Panc1 (cell line): Measurements from ENCODE around the gene DHCR24. TPM values are rescaled to one million over a fixed set of nuclear protein-coding genes. Genes with fewer than 3 reads are reported as not detected.

Experiments
- ATAC-seq: fragments of 200-7000 bp; cut with Tn5 transposase; 2 replicates; pipeline ENCODE4 v1.9.1; 2020; ENCODE audit warnings: mild to moderate bottlenecking, moderate library complexity
- BruUV-seq: library from RNA; stranded (reverse); fragments of 400-500 nt; replicated peaks from 2 replicates; lab custom pipeline; 2021; lab: Mats Ljungman, UMichigan
- CTCF ChIA-PET: fragments of 300-600 bp; sonication (Branson Sonifier 250); formaldehyde crosslinking; loops from one replicate; lab custom pipeline; 2022; ENCODE audit warnings: antibody characterized with exemption; lab: Charles Lee
- POLR2A ChIA-PET: fragments of 300-600 bp; sonication (Branson Sonifier 250); formaldehyde crosslinking; loops from one replicate; lab custom pipeline; 2022; ENCODE audit warnings: antibody characterized with exemption; lab: Charles Lee
- DNase-seq: peaks from one replicate; pipeline ENCODE4 v3.0.0-alpha.2; 2010; ENCODE audit warnings: low read depth, low spot score
- H3K27ac ChIP-seq: 2 replicates; pipeline ENCODE4 v1.5.1; 2011; ENCODE audit warnings: mild to moderate bottlenecking, low read length, inconsistent platforms
- H3K27me3 ChIP-seq: fragments of 200-500 bp; sonication (Bioruptor generic); 2 replicates; pipeline ENCODE4 v1.6.0; 2014; ENCODE audit warnings: low read length, inconsistent platforms; ENCODE audit not compliant: control insufficient read depth, insufficient read depth
- H3K36me3 ChIP-seq: fragments of 200-500 bp; sonication (Bioruptor generic); 2 replicates; pipeline ENCODE4 v1.5.1; 2014; ENCODE audit warnings: inconsistent platforms, mild to moderate bottlenecking, low read length, moderate library complexity; ENCODE audit not compliant: control insufficient read depth, insufficient read depth
- H3K4me1 ChIP-seq: 2 replicates; pipeline ENCODE4 v1.5.1; 2011; ENCODE audit warnings: inconsistent platforms, mild to moderate bottlenecking, low read length, moderate library complexity; ENCODE audit not compliant: control insufficient read depth, insufficient read depth
- H3K4me3 ChIP-seq, 2 experiments: 2 replicates each; pipeline ENCODE4 v1.5.1; 2011 to 2012; ENCODE audit warnings: low read depth in 2 of 2, low read length in 2 of 2, mild to moderate bottlenecking in 2 of 2, inconsistent platforms in 1 of 2, moderate library complexity in 1 of 2
- H3K9me3 ChIP-seq: fragments of 200-500 bp; sonication (Bioruptor generic); 2 replicates; pipeline ENCODE4 v1.5.1; 2014; ENCODE audit warnings: low read depth, mild to moderate bottlenecking, inconsistent platforms, low read length, moderate library complexity; ENCODE audit not compliant: control insufficient read depth, insufficient read depth
- POLR2AphosphoS5 ChIP-seq: IDR thresholded peaks from 2 replicates; pipeline ENCODE4 v1.6.1; 2012; ENCODE audit warnings: mild to moderate bottlenecking, low read depth, low read length, moderate library complexity
- SIN3A ChIP-seq: IDR thresholded peaks from 2 replicates; pipeline ENCODE4 v1.6.1; 2012; ENCODE audit warnings: low read depth, mild to moderate bottlenecking, low read length, moderate library complexity, borderline replicate concordance; ENCODE audit not compliant: insufficient read depth
- TCF7L2 ChIP-seq: IDR thresholded peaks from 2 replicates; pipeline ENCODE4 v1.6.1; 2011; ENCODE audit warnings: mild to moderate bottlenecking, low read depth, low read length, inconsistent platforms
- in situ Hi-C: cut with HindIII; loops from 2 replicates; pipeline ENCODE4 v1.10.0; 2016; ENCODE audit warnings: low sequenced_read_pairs, low pct_unique_long_range_greater_than_20kb
- intact Hi-C: fragments of 100-400 bp; cut with micrococcal nuclease; formaldehyde crosslinking; loops from one replicate; pipeline ENCODE4 v1.10.0; 2022; ENCODE audit not compliant: unreplicated experiment
- total RNA-seq: library from RNA; stranded (reverse); gene quantifications from one replicate; pipeline ENCODE4 v1.2.1, GENCODE V29; 2021; ENCODE audit not compliant: unreplicated experiment
- TF ChIP-seq, protein P1 (sequence below): fragments of 450-650 bp; IDR thresholded peaks from 2 replicates; pipeline ENCODE4 v1.5.1; 2017; ENCODE audit warnings: mild to moderate bottlenecking
- TF ChIP-seq, protein P2 (sequence below), 2 experiments: IDR thresholded peaks; 2 replicates each; pipeline ENCODE4 v1.6.1; 2011 to 2012; ENCODE audit warnings: low read depth in 2 of 2, control low read depth in 1 of 2, low read length in 1 of 2, mild to moderate bottlenecking in 1 of 2, moderate library complexity in 1 of 2; ENCODE audit not compliant: insufficient read depth in 1 of 2

DHCR24 gene
- total RNA-seq, 1 experiment from 2014 or later = 313 TPM

DNA sequence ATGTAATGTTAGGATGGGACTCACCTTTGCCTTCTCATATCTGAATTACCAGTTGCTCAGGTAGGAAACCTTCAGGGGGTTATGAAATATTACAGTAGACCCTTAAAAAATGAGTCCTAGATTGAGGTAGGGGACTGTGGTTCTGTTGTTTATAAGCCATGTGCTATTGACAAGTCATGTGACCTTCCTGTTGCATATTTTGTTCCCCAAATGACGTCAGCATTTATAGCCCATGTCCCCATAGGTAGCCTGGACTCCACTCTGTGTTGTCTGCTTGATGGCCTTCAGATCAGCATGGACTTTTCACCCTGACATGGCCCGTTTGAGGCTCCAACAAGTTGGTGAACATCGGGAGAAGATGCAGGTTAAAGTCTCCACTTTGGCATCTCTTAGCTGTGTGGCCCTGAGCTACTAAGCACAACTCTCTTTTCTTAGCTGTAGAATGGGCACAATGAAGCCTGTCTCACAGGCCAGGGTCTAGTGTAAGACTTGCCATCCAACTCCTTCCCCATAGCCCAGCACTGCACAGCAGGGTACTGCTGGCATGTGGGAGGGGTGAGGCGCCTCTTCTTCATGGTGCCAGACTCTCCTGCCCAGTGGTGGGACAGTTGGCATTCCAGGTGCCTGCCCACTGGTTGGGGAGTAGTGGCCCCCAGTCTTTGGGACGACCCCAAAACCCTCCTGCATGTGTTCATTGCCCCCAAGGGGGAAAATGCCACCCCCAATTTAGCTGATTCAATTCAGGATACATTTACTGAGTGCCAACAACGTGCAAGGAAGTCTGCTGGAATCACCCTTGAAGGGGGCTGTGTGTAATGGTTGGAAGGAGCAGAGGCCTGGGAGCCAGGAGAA is 49.8 kb downstream of the DHCR24 start:
- Histone ChIP-seq H3K9me3 (no peaks in the 10 kb centered on the region), H3K4me1 (no peaks in the 10 kb centered on the region), H3K4me3 (no peak overlapping the region), H3K27ac (no peak overlapping the region), H3K27me3 (no peaks in the 10 kb centered on the region), H3K36me3 (no peaks in the 10 kb centered on the region)
- no peak for DNase-seq
- intact Hi-C loops = no loop called here
- no peak for ATAC-seq
- CTCF ChIA-PET = no interaction called here
- POLR2A ChIA-PET = interaction anchor here (0.6 kb wide), 1 partner anchor 139 kb away, joined by 4 read pairs; no protein-coding TSS in a partner anchor
- no TSS peak for BruUV-seq
- in situ Hi-C loops = no loop called here
- TF ChIP-seq, protein P1, sequence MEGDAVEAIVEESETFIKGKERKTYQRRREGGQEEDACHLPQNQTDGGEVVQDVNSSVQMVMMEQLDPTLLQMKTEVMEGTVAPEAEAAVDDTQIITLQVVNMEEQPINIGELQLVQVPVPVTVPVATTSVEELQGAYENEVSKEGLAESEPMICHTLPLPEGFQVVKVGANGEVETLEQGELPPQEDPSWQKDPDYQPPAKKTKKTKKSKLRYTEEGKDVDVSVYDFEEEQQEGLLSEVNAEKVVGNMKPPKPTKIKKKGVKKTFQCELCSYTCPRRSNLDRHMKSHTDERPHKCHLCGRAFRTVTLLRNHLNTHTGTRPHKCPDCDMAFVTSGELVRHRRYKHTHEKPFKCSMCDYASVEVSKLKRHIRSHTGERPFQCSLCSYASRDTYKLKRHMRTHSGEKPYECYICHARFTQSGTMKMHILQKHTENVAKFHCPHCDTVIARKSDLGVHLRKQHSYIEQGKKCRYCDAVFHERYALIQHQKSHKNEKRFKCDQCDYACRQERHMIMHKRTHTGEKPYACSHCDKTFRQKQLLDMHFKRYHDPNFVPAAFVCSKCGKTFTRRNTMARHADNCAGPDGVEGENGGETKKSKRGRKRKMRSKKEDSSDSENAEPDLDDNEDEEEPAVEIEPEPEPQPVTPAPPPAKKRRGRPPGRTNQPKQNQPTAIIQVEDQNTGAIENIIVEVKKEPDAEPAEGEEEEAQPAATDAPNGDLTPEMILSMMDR = no peak
- TF ChIP-seq POLR2AphosphoS5 (no peak), TCF7L2 (no peak), SIN3A (no peak)
- TF ChIP-seq, protein P2, sequence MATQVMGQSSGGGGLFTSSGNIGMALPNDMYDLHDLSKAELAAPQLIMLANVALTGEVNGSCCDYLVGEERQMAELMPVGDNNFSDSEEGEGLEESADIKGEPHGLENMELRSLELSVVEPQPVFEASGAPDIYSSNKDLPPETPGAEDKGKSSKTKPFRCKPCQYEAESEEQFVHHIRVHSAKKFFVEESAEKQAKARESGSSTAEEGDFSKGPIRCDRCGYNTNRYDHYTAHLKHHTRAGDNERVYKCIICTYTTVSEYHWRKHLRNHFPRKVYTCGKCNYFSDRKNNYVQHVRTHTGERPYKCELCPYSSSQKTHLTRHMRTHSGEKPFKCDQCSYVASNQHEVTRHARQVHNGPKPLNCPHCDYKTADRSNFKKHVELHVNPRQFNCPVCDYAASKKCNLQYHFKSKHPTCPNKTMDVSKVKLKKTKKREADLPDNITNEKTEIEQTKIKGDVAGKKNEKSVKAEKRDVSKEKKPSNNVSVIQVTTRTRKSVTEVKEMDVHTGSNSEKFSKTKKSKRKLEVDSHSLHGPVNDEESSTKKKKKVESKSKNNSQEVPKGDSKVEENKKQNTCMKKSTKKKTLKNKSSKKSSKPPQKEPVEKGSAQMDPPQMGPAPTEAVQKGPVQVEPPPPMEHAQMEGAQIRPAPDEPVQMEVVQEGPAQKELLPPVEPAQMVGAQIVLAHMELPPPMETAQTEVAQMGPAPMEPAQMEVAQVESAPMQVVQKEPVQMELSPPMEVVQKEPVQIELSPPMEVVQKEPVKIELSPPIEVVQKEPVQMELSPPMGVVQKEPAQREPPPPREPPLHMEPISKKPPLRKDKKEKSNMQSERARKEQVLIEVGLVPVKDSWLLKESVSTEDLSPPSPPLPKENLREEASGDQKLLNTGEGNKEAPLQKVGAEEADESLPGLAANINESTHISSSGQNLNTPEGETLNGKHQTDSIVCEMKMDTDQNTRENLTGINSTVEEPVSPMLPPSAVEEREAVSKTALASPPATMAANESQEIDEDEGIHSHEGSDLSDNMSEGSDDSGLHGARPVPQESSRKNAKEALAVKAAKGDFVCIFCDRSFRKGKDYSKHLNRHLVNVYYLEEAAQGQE (IDR thresholded peaks at IDR 0.05; ENCODE audit: insufficient read depth in 1 of 2, low read depth in 2 of 2, low read length in 1 of 2) = no peak

DNA sequence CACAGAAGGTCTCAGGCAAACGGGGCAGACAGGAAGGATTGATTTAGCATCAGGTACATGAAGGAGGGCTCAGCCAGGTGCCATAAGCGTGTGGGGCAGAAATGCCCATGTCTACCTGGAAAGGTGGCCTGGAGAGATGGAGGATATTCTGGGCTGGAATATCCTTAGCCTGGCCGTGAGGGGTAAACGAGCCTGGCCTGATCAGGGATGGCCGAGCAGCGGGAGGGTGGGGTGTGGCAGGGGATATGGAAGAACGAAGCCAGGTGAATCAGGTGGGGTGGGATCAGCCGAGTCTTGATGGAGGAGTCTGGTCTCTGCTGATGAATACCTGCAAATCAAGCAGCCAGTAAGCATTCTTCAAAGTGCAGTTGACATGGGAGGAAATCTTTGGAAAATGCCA is 50.4 kb downstream of the DHCR24 start:
- H3K27ac ChIP-seq = no peak overlapping the region
- CTCF ChIA-PET = no interaction called here

More for the DNA sequence above, 50.4 kb downstream of the DHCR24 start:
- Histone ChIP-seq H3K36me3 (no peaks in the 10 kb centered on the region), H3K27me3 (no peaks in the 10 kb centered on the region), H3K4me1 (no peaks in the 10 kb centered on the region), H3K9me3 (no peaks in the 10 kb centered on the region), H3K4me3 (no peak overlapping the region)
- no TSS peak for BruUV-seq
- in situ Hi-C loops = no loop called here
- no peak for ATAC-seq
- no peak for DNase-seq
- POLR2A ChIA-PET = no interaction called here
- TF ChIP-seq, protein P1 = no peak
- TF ChIP-seq TCF7L2 (no peak), SIN3A (no peak), POLR2AphosphoS5 (no peak)
- TF ChIP-seq, protein P2 (IDR thresholded peaks at IDR 0.05; ENCODE audit: insufficient read depth in 1 of 2, low read depth in 2 of 2, low read length in 1 of 2) = no peak
- intact Hi-C loops = no loop called here
